HepG2 (cell line): Measurements from ENCODE around the gene SEMA4C. TPM values are rescaled to one million over a fixed set of nuclear protein-coding genes. Genes with fewer than 3 reads are reported as not detected.

Experiments used
- ARHGAP35 ChIP-seq: sonication (generic); formaldehyde crosslinking; IDR thresholded peaks from 2 replicates; pipeline ENCODE4 v1.9.0; 2022; ENCODE audit warnings: mild to moderate bottlenecking, inconsistent platforms, moderate library complexity, missing genetic modification reagents, borderline replicate concordance
- EEA1 ChIP-seq: sonication (generic); formaldehyde crosslinking; IDR thresholded peaks from 2 replicates; pipeline ENCODE4 v1.5.1; 2020; ENCODE audit warnings: mild to moderate bottlenecking, missing genetic modification reagents, borderline replicate concordance
- JARID2 ChIP-seq: sonication (generic); formaldehyde crosslinking; IDR thresholded peaks from 2 replicates; pipeline ENCODE4 v1.8.1; 2023; ENCODE audit warnings: missing genetic modification reagents, inconsistent platforms; ENCODE audit not compliant: insufficient replicate concordance
- JUN ChIP-seq: sonication (generic); formaldehyde crosslinking; IDR thresholded peaks from 2 replicates; pipeline ENCODE4 v1.4.0; 2020; ENCODE audit warnings: mild to moderate bottlenecking, missing genetic modification reagents
- NBN ChIP-seq: fragments of 450-650 bp; conservative IDR thresholded peaks from 2 replicates; pipeline ENCODE4 v1.6.1; 2017
- RBM39 ChIP-seq: fragments of 200-400 bp; formaldehyde crosslinking; IDR thresholded peaks from one replicate; pipeline ENCODE4 v1.6.1; 2018; ENCODE audit warnings: antibody characterized with exemption, mild to moderate bottlenecking, low read depth, low read length; ENCODE audit not compliant: poor library complexity, severe bottlenecking
- RFXAP ChIP-seq: sonication (generic); formaldehyde crosslinking; IDR thresholded peaks from 2 replicates; pipeline ENCODE4 v1.4.0; 2020; ENCODE audit warnings: missing genetic modification reagents, borderline replicate concordance
- SIN3B ChIP-seq: fragments of 150-350 bp; IDR thresholded peaks from 2 replicates; pipeline ENCODE4 v1.6.1; 2014; ENCODE audit warnings: low read length
- XBP1 ChIP-seq: sonication (generic); formaldehyde crosslinking; IDR thresholded peaks from 2 replicates; pipeline ENCODE4 v1.5.0; 2020; ENCODE audit warnings: missing genetic modification reagents
- YY1 ChIP-seq: IDR thresholded peaks from 2 replicates; pipeline ENCODE4 v1.6.1; 2011; ENCODE audit warnings: low read length, low read depth, moderate library complexity, mild to moderate bottlenecking; ENCODE audit not compliant: insufficient read depth, insufficient replicate concordance
- ZBTB38 ChIP-seq: sonication (generic); formaldehyde crosslinking; IDR thresholded peaks from 2 replicates; pipeline ENCODE4 v1.5.1; 2020; ENCODE audit warnings: mild to moderate bottlenecking, missing genetic modification reagents
- ZMYM4 ChIP-seq: sonication (generic); formaldehyde crosslinking; IDR thresholded peaks from 2 replicates; pipeline ENCODE4 v1.8.1; 2023; ENCODE audit warnings: mild to moderate bottlenecking, missing genetic modification reagents
- ZNF510 ChIP-seq: sonication (generic); formaldehyde crosslinking; IDR thresholded peaks from 2 replicates; pipeline ENCODE4 v1.4.0; 2020; ENCODE audit warnings: low read depth, mild to moderate bottlenecking, missing genetic modification reagents
- ZNF570 ChIP-seq: sonication (generic); formaldehyde crosslinking; IDR thresholded peaks from 2 replicates; pipeline ENCODE4 v1.4.0; 2020; ENCODE audit warnings: mild to moderate bottlenecking, missing genetic modification reagents, borderline replicate concordance
- ZNF619 ChIP-seq: sonication (generic); formaldehyde crosslinking; IDR thresholded peaks from 2 replicates; pipeline ENCODE4 v1.4.0; 2020; ENCODE audit warnings: mild to moderate bottlenecking, missing genetic modification reagents
- polyA plus RNA-seq, 8 experiments: library from polyadenylated mRNA; depleted of rRNA in 3 of 8; stranded (reverse) in 7 of 8; unstranded in 1 of 8; fragments of >200 nt; fragmentation: Illumina TruSeq in 4 of 8; extraction: Trizol in 4 of 8; gene quantifications; 2 replicates each; pipeline versions ENCODE4 v1.2.1 to v1.2.3, GENCODE V29; 2011 to 2016; ENCODE audit warnings: low read depth in 4 of 8, missing spikeins in 1 of 8, mixed read lengths in 1 of 8; ENCODE audit not compliant: insufficient read depth in 1 of 8
- total RNA-seq, 5 experiments: library from RNA; depleted of rRNA; stranded (reverse); fragments of >200 nt; fragmentation: Illumina TruSeq; extraction: Trizol; gene quantifications; 2 replicates each; pipeline ENCODE4 v1.2.3, GENCODE V29; 2016; ENCODE audit warnings: low read depth in 1 of 5
- TF ChIP-seq, protein P1 (sequence below): sonication (generic); formaldehyde crosslinking; conservative IDR thresholded peaks from 2 replicates; pipeline ENCODE4 v1.4.0; 2020; ENCODE audit warnings: missing genetic modification reagents
- TF ChIP-seq, protein P2 (sequence below): sonication (generic); formaldehyde crosslinking; IDR thresholded peaks from 2 replicates; pipeline ENCODE4 v1.8.0; 2022; ENCODE audit warnings: missing genetic modification reagents, low read depth, mild to moderate bottlenecking, borderline replicate concordance
- TF ChIP-seq, protein P3 (sequence below): IDR thresholded peaks from 2 replicates; pipeline ENCODE4 v1.6.1; 2016; ENCODE audit warnings: missing compliant biosample characterization, missing genetic modification reagents, borderline replicate concordance
- TF ChIP-seq, protein P4 (sequence below): sonication (generic); formaldehyde crosslinking; IDR thresholded peaks from 2 replicates; pipeline ENCODE4 v1.4.0; 2020; ENCODE audit warnings: missing genetic modification reagents, borderline replicate concordance
- TF ChIP-seq, protein P5 (sequence below): IDR thresholded peaks from 2 replicates; pipeline ENCODE4 v1.6.1; 2016; ENCODE audit warnings: missing genetic modification reagents, missing compliant biosample characterization

Gene SEMA4C
- total and polyA plus RNA-seq, 2 of the 13 experiments (the other 11 are each of a cell fraction or from before 2014, with no cell fraction given), result 25.9 to 46.6 TPM

DNA sequence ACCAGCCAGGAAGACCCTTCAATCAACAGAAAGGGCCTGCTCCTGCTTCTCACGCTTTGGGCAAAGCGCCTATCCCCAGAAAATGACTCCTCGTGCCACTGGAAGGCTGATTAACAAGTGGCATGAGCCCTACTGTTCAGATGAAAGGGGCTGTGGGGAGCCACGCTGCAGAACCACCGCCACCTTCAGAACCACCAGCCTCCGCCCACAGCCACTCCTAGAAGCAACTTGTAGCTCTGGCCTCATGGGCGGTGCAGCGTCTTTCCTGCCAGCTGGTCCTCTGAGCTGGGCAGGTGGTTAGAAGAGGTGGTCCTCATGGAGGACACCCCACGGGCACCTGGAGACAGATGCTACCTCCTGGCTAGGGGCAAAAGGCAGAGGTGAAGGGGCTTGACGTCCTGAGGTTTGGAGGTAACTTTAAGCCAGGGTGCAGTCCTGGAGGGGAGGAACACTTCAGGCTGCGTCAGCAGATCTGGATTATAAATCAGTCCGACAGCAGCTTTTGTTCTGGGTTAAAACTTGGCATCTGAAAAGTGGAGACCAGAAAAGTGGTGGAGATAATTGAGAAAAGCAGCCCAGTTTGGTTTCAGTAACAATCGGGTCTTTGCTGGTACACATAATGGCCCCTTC, 861 bp upstream of the SEMA4C start (continued):
- TF ChIP-seq, protein P1, sequence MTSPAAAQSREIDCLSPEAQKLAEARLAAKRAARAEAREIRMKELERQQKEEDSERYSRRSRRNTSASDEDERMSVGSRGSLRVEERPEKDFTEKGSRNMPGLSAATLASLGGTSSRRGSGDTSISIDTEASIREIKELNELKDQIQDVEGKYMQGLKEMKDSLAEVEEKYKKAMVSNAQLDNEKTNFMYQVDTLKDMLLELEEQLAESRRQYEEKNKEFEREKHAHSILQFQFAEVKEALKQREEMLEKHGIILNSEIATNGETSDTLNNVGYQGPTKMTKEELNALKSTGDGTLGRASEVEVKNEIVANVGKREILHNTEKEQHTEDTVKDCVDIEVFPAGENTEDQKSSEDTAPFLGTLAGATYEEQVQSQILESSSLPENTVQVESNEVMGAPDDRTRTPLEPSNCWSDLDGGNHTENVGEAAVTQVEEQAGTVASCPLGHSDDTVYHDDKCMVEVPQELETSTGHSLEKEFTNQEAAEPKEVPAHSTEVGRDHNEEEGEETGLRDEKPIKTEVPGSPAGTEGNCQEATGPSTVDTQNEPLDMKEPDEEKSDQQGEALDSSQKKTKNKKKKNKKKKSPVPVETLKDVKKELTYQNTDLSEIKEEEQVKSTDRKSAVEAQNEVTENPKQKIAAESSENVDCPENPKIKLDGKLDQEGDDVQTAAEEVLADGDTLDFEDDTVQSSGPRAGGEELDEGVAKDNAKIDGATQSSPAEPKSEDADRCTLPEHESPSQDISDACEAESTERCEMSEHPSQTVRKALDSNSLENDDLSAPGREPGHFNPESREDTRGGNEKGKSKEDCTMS, result no peak
- TF ChIP-seq, protein P2, sequence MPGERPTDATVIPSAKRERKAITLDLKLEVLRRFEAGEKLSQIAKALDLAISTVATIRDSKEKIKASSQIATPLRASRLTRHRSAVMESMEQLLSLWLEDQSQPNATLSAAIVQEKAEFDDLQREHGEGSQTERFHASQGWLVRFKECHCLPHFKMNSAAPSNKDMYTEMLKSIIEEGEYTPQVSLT (CRISPR knock-in tag), result no peak
- TF ChIP-seq ZNF619 (CRISPR knock-in tag), result no peak
- TF ChIP-seq, protein P3, sequence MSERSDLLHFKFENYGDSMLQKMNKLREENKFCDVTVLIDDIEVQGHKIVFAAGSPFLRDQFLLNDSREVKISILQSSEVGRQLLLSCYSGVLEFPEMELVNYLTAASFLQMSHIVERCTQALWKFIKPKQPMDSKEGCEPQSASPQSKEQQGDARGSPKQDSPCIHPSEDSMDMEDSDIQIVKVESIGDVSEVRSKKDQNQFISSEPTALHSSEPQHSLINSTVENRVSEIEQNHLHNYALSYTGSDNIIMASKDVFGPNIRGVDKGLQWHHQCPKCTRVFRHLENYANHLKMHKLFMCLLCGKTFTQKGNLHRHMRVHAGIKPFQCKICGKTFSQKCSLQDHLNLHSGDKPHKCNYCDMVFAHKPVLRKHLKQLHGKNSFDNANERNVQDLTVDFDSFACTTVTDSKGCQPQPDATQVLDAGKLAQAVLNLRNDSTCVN (CRISPR knock-in tag), result no peak; the same call in 1 of the 2 replicates
- no peak for TF ChIP-seq RBM39
- TF ChIP-seq, protein P4, sequence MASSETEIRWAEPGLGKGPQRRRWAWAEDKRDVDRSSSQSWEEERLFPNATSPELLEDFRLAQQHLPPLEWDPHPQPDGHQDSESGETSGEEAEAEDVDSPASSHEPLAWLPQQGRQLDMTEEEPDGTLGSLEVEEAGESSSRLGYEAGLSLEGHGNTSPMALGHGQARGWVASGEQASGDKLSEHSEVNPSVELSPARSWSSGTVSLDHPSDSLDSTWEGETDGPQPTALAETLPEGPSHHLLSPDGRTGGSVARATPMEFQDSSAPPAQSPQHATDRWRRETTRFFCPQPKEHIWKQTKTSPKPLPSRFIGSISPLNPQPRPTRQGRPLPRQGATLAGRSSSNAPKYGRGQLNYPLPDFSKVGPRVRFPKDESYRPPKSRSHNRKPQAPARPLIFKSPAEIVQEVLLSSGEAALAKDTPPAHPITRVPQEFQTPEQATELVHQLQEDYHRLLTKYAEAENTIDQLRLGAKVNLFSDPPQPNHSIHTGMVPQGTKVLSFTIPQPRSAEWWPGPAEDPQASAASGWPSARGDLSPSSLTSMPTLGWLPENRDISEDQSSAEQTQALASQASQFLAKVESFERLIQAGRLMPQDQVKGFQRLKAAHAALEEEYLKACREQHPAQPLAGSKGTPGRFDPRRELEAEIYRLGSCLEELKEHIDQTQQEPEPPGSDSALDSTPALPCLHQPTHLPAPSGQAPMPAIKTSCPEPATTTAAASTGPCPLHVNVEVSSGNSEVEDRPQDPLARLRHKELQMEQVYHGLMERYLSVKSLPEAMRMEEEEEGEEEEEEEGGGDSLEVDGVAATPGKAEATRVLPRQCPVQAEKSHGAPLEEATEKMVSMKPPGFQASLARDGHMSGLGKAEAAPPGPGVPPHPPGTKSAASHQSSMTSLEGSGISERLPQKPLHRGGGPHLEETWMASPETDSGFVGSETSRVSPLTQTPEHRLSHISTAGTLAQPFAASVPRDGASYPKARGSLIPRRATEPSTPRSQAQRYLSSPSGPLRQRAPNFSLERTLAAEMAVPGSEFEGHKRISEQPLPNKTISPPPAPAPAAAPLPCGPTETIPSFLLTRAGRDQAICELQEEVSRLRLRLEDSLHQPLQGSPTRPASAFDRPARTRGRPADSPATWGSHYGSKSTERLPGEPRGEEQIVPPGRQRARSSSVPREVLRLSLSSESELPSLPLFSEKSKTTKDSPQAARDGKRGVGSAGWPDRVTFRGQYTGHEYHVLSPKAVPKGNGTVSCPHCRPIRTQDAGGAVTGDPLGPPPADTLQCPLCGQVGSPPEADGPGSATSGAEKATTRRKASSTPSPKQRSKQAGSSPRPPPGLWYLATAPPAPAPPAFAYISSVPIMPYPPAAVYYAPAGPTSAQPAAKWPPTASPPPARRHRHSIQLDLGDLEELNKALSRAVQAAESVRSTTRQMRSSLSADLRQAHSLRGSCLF, result no peak
- no peak for TF ChIP-seq YY1
- TF ChIP-seq, protein P5, sequence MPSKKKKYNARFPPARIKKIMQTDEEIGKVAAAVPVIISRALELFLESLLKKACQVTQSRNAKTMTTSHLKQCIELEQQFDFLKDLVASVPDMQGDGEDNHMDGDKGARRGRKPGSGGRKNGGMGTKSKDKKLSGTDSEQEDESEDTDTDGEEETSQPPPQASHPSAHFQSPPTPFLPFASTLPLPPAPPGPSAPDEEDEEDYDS (CRISPR knock-in tag), result no peak
- TF ChIP-seq NBN, result no peak
- TF ChIP-seq RFXAP (CRISPR knock-in tag), result no peak
- TF ChIP-seq XBP1 (CRISPR knock-in tag), result no peak
- TF ChIP-seq EEA1, result no peak
- no peak for TF ChIP-seq ARHGAP35 (CRISPR knock-in tag)
- no peak for TF ChIP-seq ZNF570 (CRISPR knock-in tag)
- no peak for TF ChIP-seq JARID2 (CRISPR knock-in tag)
- no peak for TF ChIP-seq ZNF510 (CRISPR knock-in tag)
- TF ChIP-seq JUN (CRISPR knock-in tag), result no peak
- TF ChIP-seq SIN3B, result no peak
- TF ChIP-seq ZBTB38 (CRISPR knock-in tag), result 0 out of 2 replicates have a peak, but pooled peaks have one; percentile 21
- TF ChIP-seq ZMYM4 (CRISPR knock-in tag), result no peak
